C4-2B (cell line): Measurements from ENCODE around the gene FJX1.

Experiments
- ZFX ChIP-seq: fragments of 450-650 bp; IDR thresholded peaks from 2 replicates; pipeline ENCODE4 v1.6.1; 2017
- TF ChIP-seq, protein P1 (sequence below): fragments of 450-650 bp; conservative IDR thresholded peaks from 2 replicates; pipeline ENCODE4 v1.5.1; 2017; ENCODE audit warnings: mild to moderate bottlenecking

DNA sequence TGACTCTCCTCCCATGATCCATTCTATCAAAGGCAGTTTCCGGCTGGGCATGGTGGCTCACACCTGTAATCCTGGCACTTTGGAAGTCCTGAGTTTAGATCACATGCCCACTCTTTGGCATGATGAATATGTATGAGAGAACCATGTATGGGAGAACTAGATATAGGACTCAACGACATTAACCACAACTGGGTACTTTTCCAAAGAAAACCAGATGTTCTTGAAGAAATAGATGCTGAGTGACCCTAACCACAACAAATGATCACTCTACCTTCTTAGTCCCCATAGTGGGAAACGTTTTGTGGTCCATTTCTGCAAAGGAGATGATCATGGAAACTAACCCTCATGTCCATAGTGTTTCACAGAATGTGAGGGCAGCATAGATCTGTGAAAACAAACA is 13.6 kb downstream of the FJX1 start:
- TF ChIP-seq, protein P1, sequence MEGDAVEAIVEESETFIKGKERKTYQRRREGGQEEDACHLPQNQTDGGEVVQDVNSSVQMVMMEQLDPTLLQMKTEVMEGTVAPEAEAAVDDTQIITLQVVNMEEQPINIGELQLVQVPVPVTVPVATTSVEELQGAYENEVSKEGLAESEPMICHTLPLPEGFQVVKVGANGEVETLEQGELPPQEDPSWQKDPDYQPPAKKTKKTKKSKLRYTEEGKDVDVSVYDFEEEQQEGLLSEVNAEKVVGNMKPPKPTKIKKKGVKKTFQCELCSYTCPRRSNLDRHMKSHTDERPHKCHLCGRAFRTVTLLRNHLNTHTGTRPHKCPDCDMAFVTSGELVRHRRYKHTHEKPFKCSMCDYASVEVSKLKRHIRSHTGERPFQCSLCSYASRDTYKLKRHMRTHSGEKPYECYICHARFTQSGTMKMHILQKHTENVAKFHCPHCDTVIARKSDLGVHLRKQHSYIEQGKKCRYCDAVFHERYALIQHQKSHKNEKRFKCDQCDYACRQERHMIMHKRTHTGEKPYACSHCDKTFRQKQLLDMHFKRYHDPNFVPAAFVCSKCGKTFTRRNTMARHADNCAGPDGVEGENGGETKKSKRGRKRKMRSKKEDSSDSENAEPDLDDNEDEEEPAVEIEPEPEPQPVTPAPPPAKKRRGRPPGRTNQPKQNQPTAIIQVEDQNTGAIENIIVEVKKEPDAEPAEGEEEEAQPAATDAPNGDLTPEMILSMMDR = no peak
- no peak for TF ChIP-seq ZFX
